ENCODE results near the gene GBF1.

GRCh38 chr10:102379383-102379782 is 134.1 kb downstream of the GBF1 start:
- TF ChIP-seq TAF1 (conservative IDR thresholded peaks at IDR 0.05) (no peak), CTCF (IDR thresholded peaks at IDR 0.05; ENCODE audit: low read depth, low read length, missing input control) (no peak), YY1 (IDR thresholded peaks at IDR 0.05) (no peak), SP1 (IDR thresholded peaks at IDR 0.05) (no peak), MAX (IDR thresholded peaks at IDR 0.05) (no peak)
